Fibroblast of lung (primary cell): ENCODE results near the gene ZNF132.
A peak's percentile ranks its signal among the peaks of the same experiment; 100 is the strongest.

Experiments used
- CTCF ChIP-seq, 2 donors: IDR thresholded peaks in 1 of 2; conservative IDR thresholded peaks in 1 of 2; 1 replicate in 1 of 2; 2 replicates in 1 of 2; pipeline ENCODE4 v1.5.1; 2011 to 2012; ENCODE audit warnings: low read length in 2 of 2, control low read depth in 1 of 2, inconsistent platforms in 1 of 2, low read depth in 1 of 2, mild to moderate bottlenecking in 1 of 2
- EZH2 ChIP-seq: IDR thresholded peaks from 2 replicates; pipeline ENCODE4 v1.5.1; 2012; ENCODE audit warnings: low read length, control low read depth, mild to moderate bottlenecking; ENCODE audit errors: missing control alignments

GRCh38 chr19:58406818-58407657 lies 32.9 kb downstream of the ZNF132 start:
- TF ChIP-seq CTCF (conservative IDR thresholded peaks at IDR 0.05 in 1 of 2, IDR thresholded peaks at IDR 0.05 in 1 of 2; ENCODE audit: low read depth in 1 of 2, low read length in 2 of 2) (peak; percentile 24 to 38), EZH2 (no peak)
